Measurements from ENCODE around the gene TPRG1L.

DNA sequence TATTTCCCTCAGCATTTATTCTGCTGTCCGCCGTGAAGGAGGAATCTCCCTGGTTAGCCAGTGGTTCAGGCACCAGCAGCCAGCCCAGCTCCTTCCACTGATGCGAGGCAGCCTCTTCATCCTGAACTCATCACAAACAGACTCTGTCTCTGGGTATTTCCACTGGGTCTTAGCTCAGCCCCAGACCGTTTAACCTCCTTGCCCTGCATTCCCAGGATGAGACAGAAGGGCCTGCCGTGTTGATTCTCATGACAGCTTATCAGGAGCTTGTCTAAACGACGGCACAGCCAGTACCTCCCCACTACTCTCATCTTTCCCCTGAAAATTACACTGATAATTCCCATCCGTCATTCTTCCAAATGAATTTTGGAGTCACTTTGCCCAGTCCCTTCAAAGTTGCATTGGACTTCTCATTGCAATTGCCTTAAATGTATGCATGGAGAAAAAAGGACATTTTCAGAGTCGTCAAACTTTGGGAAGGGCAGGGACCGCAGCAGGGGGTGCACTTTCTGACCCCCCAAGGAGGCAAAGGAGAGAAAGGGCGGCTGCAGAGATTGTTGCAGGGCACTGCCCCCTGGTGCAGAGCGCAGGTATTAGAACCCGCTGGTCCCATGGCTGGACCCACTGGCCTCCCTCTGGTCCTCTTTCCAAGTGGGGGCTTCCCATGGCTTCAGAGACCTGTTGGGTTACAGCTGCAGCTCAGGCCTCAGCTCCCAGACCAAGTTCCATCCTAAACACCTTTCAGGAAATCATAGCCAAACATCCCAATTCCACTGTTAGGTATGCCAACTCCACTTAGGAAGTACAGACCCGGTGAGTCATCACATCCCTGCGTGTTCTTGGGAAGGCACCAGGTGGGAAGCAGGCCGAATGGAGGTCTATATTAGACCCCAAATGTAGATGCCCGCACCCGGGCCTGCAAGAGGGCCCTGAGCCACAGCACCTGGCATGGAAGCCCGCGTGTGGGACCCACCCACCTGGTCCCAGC is 9.8 kb upstream of the TPRG1L start:
- TF ChIP-seq GATA2 (IDR thresholded peaks at IDR 0.05; ENCODE audit: low read depth, low read length): no peak
- no peak for TF ChIP-seq GATA3 (IDR thresholded peaks at IDR 0.05; ENCODE audit: low read depth, low read length)

All from SH-SY5Y (cell line).